SKM-1 treated with dmso at 0.1 percent for 144 hours (cell line): ENCODE results near the gene KIF19.

Experiments
- DNase-seq: peaks from one replicate; lab custom pipeline; 2025; ENCODE audit not compliant: unreplicated experiment; lab: John Stamatoyannopoulos, UW

The KIF19 gene

GRCh38 chr17:74340470-74341023 is 14.5 kb downstream of the KIF19 start:
- DNase-seq: no peak

- DNase-seq: no peak
These were observed 16.2 kb downstream of the KIF19 start for GRCh38 chr17:74342224-74342623.

DNA sequence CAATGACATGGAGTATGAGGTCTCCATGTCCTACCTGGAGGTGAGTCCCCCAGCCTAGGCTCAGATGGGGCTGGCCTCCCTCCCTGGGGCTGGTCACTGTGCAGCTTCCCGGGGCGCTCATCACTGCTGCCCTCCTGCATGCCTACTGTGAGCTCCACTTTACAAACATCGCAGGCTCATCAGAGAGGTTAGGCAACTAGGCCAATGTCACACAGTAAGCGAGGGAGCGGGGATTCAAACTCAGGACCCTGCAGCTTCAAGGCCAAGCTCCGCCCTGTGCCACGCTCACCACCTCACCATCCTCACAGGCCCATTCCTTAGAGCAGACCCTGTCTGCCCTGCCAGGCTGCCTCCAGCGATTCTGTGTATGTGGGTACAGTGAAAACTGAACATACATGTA is 17.1 kb downstream of the KIF19 start:
- DNase-seq: no peak

GRCh38 chr17:74343526-74344284 is 17.7 kb downstream of the KIF19 start:
- no peak for DNase-seq

DNA sequence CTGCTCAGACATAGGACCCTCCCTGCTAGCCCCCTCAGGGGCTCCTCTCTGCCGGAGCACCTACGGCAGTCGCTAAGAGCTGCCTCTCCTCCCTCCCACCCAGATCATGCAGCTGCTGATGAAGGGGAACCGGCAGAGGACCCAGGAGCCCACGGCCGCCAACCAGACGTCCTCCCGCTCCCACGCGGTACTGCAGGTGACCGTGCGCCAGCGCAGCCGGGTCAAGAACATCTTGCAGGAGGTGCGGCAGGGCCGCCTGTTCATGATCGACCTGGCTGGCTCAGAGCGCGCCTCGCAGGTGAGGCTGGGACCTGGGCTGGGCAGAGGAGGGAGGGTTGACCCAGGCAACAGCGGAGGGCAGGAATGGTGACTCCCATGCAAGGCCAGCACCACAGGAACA is 18.6 kb downstream of the KIF19 start:
- no peak for DNase-seq

GRCh38 chr17:74345433-74346241 is 19.6 kb downstream of the KIF19 start:
- DNase-seq: no peak

- DNase-seq: no peak
These were observed 21.6 kb downstream of the KIF19 start for GRCh38 chr17:74347646-74348045.

GRCh38 chr17:74349120-74349519 is 23.1 kb downstream of the KIF19 start:
- no peak for DNase-seq

DNA sequence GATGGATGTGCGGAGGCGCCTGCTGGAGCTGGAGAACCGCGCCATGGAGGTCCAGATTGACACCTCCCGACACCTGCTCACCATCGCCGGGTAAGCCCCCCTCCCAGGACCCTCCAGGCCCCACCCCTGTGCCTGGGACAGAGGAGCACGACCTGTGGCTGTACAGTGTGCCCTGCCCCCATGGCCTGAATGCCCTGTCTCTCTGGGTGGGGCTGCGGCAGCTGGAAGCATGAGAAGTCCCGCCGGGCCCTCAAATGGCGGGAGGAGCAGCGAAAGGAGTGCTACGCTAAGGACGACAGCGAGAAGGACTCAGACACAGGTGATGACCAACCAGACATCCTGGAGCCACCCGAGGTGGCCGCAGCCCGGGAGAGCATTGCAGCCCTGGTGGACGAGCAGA is 24.5 kb downstream of the KIF19 start:
- no peak for DNase-seq

- no peak for DNase-seq
These were observed 25.7 kb downstream of the KIF19 start for GRCh38 chr17:74351552-74352210.

- no peak for DNase-seq
These were observed 27.5 kb downstream of the KIF19 start for GRCh38 chr17:74353446-74354060.

GRCh38 chr17:74354123-74354522 is 28.1 kb downstream of the KIF19 start:
- peak; percentile 66 for DNase-seq

DNA sequence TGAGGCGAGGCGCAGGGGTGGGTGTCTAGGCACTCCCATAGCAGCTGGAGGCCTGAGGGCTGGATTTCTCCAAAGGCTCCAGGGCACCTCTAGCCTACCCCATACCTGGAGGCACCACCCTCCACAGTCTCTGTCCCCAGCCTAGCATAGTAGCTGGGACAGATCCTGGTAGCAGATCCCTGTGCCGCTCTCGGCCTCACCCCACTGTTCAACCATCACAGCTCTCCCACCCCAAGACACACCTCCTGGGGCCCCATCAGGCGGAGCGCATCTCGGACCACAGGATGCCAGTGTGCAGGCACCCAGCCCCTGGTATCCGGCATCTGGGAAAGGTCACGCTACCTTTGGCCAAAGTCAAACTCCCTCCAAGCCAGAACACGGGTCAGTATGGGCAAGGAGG is 28.5 kb downstream of the KIF19 start:
- no peak for DNase-seq

GRCh38 chr17:74355065-74355464 is 29.0 kb downstream of the KIF19 start:
- DNase-seq: no peak

DNA sequence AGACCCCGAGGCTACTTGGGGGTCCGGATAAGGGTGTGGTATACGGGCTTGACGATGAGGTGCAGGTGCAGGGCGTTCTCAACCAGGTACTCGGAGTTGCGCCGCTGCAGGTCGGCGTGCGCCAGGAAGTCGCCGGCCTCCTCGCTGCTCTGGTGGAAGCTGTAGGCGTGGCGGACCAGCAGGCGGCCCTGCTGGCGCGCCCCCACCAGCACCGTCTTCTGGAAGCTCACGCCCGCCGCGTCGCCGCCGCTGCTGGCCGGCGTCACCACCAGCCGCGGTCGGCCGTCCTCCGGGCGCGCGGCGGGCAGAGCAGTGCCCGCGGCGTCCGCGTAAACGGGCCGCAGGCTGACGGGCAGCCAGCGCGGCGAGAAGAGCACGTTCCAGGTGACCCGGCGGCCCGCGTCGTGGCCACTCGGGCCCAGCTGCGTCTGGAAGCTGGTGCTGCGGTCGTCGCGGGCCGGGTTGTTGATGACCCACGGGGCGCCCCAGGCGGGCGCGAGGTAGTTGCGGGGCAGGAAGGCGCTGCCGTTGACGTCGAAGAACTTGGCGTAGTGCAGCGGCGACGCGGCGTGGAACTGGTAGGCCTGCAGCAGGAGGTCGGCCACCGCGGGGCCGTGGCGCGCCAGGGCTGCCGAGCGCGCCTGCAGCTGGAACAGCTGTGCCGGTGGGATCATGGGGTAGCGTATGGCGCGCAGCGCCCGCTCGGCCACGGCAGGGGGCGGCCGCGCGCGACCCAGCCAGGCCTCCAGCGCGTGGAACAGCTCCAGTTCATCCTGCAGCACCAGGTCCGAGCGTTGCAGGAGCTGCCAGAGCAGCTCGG is 30.8 kb downstream of the KIF19 start:
- no peak for DNase-seq

GRCh38 chr17:74357466-74357809 is 31.4 kb downstream of the KIF19 start:
- DNase-seq: no peak

DNA sequence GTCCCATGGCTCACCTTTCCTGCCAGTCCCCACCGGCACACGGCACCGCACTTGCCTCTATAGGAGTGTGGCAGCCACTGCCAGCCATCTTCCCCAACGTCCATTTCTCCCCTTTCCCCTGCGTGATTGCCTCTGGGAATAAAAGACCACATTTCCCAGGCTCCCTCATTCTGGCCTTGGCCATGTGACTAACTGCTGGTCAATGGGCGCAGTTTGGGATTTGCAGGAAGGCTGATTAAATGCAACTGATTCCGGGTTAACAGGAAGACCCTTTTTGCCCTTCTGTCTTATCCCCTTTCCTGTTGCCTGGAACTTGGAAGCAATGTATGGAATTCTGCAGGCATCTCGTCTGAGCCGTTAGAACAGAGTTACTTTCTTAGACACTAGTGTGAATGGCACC is 32.7 kb downstream of the KIF19 start:
- DNase-seq: no peak

DNA sequence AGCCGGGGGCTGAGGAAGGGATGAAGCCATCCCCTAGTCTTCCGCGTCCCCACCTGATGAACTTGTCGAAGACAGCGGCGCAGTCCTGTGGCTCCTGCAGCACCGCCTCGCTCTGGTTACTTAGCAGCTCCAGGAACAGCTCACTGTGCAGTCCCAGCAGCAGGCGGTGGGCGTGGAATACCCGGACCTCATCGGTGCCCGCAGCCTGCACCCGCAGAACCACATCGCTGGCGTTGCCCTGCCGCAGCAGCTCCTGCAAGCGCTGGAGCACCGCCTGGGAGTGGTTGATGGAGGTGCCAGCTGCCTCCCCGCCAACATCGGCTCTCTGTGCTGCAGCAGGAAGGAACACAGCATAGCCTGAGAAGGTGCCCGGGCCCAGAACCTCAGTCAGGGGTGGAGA is 33.9 kb downstream of the KIF19 start:
- no peak for DNase-seq

DNA sequence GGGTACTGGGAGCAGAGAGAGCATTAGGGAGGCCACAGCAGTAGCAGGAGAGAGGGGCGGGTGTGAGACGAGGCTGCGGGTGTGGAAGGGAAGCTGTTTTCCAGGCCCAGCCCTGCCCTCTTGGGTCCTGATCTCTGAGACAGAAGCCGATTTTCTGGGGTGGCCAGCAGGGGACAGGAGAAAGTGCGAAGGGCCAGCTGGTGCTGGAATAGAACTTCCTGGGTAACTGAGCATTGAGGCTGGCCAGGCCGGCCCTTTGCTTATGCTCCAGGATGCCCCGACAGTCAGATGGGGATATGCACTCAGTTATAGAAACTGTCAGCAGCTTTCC is 34.8 kb downstream of the KIF19 start:
- DNase-seq: no peak

- no peak for DNase-seq
These were observed 35.4 kb downstream of the KIF19 start, which contains the start of gene BTBD17 for GRCh38 chr17:74361230-74362068. BTBD17 (minus strand) TSS chr17:74361868; CDS start chr17:74361819, 49 bp downstream.
